Common myeloid progenitor, CD34-positive (primary cell): ENCODE measurements around the gene PATL1. TPM values are rescaled to one million over a fixed set of nuclear protein-coding genes. Genes with fewer than 3 reads are reported as not detected.

Experiments used
- CTCF ChIA-PET: fragments of 350-600 bp; sonication (Branson Sonifier 250); formaldehyde crosslinking; loops from one replicate; lab custom pipeline; 2021; ENCODE audit warnings: antibody characterized with exemption; lab: Charles Lee
- POLR2A ChIA-PET: fragments of 350-600 bp; sonication (Branson Sonifier 250); formaldehyde crosslinking; loops from one replicate; lab custom pipeline; 2021; ENCODE audit warnings: antibody characterized with exemption; lab: Charles Lee
- DNase-seq, 3 donors: peaks; one replicate each; pipeline versions ENCODE4 v3.0.0 to v3.0.0-alpha.2; 2013
- H3K27ac ChIP-seq, 2 experiments: 1 replicate in 1 of 2; 2 replicates in 1 of 2; pipeline ENCODE4 v1.7.0; 2013; ENCODE audit warnings: inconsistent platforms in 2 of 2, low read length in 2 of 2, mild to moderate bottlenecking in 2 of 2, low read depth in 1 of 2, moderate library complexity in 1 of 2; ENCODE audit not compliant: severe bottlenecking in 2 of 2, insufficient read depth in 1 of 2, poor library complexity in 1 of 2
- H3K27me3 ChIP-seq, 5 experiments: replicated peaks in 2 of 5; 1 replicate in 3 of 5; 2 replicates in 2 of 5; pipeline versions ENCODE4 v1.6.1 to v1.7.0; 2013; ENCODE audit warnings: low read length in 4 of 5, mild to moderate bottlenecking in 2 of 5, moderate library complexity in 2 of 5, inconsistent platforms in 1 of 5; ENCODE audit not compliant: insufficient read depth in 5 of 5, control insufficient read depth in 4 of 5
- H3K36me3 ChIP-seq, 4 experiments: 1 replicate in 2 of 4; 2 replicates in 2 of 4; pipeline versions ENCODE4 v1.6.1 to v1.7.0; 2013; ENCODE audit warnings: low read length in 3 of 4, control low read depth in 1 of 4, mild to moderate bottlenecking in 1 of 4; ENCODE audit not compliant: control insufficient read depth in 4 of 4, insufficient read depth in 4 of 4
- H3K4me1 ChIP-seq, 4 experiments: 1 replicate in 3 of 4; 2 replicates in 1 of 4; pipeline versions ENCODE4 v1.6.1 to v1.7.1; 2013; ENCODE audit warnings: low read length in 3 of 4, mild to moderate bottlenecking in 3 of 4, control low read depth in 1 of 4, inconsistent platforms in 1 of 4, moderate library complexity in 1 of 4; ENCODE audit not compliant: control insufficient read depth in 4 of 4, insufficient read depth in 4 of 4; ENCODE audit errors: control extremely low read depth in 1 of 4
- H3K4me3 ChIP-seq, 7 experiments: 1 replicate in 4 of 7; 2 replicates in 3 of 7; pipeline versions ENCODE4 v1.5.1 to v1.7.0; 2013; ENCODE audit warnings: mild to moderate bottlenecking in 7 of 7, low read length in 6 of 7, moderate library complexity in 6 of 7, inconsistent platforms in 2 of 7, low read depth in 2 of 7, control low read depth in 1 of 7; ENCODE audit not compliant: insufficient read depth in 4 of 7, control insufficient read depth in 1 of 7; ENCODE audit errors: extremely low read depth in 1 of 7
- H3K9me3 ChIP-seq, 5 experiments: 1 replicate in 4 of 5; 2 replicates in 1 of 5; pipeline versions ENCODE4 v1.6.1 to v1.7.1; 2013; ENCODE audit warnings: low read length in 4 of 5, mild to moderate bottlenecking in 2 of 5, inconsistent platforms in 1 of 5, low read depth in 1 of 5, moderate library complexity in 1 of 5; ENCODE audit not compliant: control insufficient read depth in 4 of 5, insufficient read depth in 2 of 5; ENCODE audit errors: control extremely low read depth in 1 of 5
- WGBS: methylation state at CpG from one replicate; pipeline ENCODE4 v1.1.5; 2013; ENCODE audit not compliant: insufficient coverage; 5-methylcytosine and 5-hydroxymethylcytosine counted together
- polyA plus RNA-seq: library from polyadenylated mRNA; unstranded; fragments of 120-200 nt; gene quantifications from one replicate; pipeline ENCODE4 v1.2.1, GENCODE V29; 2013

Gene PATL1, protein sequence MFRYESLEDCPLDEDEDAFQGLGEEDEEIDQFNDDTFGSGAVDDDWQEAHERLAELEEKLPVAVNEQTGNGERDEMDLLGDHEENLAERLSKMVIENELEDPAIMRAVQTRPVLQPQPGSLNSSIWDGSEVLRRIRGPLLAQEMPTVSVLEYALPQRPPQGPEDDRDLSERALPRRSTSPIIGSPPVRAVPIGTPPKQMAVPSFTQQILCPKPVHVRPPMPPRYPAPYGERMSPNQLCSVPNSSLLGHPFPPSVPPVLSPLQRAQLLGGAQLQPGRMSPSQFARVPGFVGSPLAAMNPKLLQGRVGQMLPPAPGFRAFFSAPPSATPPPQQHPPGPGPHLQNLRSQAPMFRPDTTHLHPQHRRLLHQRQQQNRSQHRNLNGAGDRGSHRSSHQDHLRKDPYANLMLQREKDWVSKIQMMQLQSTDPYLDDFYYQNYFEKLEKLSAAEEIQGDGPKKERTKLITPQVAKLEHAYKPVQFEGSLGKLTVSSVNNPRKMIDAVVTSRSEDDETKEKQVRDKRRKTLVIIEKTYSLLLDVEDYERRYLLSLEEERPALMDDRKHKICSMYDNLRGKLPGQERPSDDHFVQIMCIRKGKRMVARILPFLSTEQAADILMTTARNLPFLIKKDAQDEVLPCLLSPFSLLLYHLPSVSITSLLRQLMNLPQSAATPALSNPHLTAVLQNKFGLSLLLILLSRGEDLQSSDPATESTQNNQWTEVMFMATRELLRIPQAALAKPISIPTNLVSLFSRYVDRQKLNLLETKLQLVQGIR
- polyA plus RNA-seq, result 28.3 TPM

DNA sequence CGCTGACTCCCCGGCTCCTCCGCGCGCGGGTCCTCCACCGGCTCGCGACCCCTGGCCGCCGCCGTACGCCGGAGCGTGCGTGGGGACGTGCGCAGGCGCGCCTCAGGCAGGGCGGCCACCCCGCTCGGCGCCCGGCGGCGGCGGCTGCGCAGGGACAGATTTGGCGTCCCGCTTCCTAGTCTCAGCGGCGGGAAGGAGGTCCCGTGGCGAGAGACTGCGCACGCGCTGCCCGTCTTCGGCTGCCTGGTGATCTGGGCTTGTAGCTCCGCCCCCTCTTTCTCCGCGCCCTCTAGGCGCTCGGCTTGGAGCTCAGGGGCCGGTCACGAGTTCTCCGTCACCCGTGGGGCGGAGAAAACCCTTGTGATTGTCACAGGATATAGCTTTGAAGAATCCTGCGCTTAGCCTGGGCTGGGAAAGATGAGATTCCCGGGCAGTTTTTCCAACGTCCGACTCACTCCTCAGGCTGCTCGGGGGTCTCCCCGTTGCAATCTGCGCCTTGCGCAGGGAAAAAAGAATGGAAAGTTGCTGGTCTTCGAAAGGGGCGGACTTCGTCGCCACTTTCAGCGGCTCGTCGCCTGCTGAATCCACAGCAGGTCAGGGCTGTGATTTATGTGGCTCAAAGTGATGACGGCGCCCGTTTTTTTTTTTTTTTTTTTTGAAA is at the start of gene PATL1:
Gene PATL1 (minus strand): TSS at position 88 of the 661 bp plus-strand sequence. CDS start 142 bp downstream, outside the sequence.
- ChIA-PET CTCF (interaction anchor here (0.6 to 3.3 kb wide), 6 partner anchors 9 to 735 kb away, joined by 3 to 10 read pairs (median 5); no protein-coding TSS in a partner anchor), POLR2A (interaction anchor here (0.5 to 1.0 kb wide), 6 partner anchors 53 to 1255 kb away, joined by 3 to 7 read pairs (median 4); partner anchors contain the start of gene OSBP)
- Histone ChIP-seq H3K36me3 (peaks cover 0 to 23% (median 15%) of the 10 kb centered on the region in 4 experiments), H3K27ac (peak within 1 kb of the TSS; percentile 82 to 93), H3K4me3 (peak within 1 kb of the TSS; percentile 78 to 90 (median 87)), H3K27me3 (no peaks in the 10 kb centered on the region), H3K9me3 (no peaks in the 10 kb centered on the region), H3K4me1 (peaks cover 14 to 28% (median 24%) of the 10 kb centered on the region in 4 experiments)
- 0% methylated on average over 51 of the region's 68 CpGs for WGBS
- peak; percentile 99 to 100 (median 99) for DNase-seq

DNA sequence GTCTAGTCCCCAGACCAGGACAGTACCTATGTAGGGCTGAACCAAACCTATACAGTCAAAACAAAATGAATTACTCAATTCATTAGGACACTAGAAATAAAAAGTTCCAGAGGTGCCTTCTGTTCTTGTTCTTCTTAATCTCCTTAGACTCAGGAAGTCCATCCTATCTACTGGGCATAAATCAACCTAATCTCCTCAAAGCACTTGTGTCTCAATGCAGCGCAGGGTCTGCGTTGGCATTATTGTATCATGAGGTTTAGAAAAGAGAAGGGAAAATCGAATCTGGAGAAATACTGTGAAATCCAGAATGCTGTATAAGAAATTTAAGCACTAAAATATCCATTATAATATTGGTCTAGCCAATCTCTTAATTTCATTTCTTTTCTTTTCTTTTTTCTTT is 47.2 kb upstream of the PATL1 start:
- Histone ChIP-seq H3K27ac (no peak overlapping the region), H3K4me1 (peaks cover 0 to 5% (median 0%) of the 10 kb centered on the region in 4 experiments), H3K9me3 (no peaks in the 10 kb centered on the region), H3K27me3 (no peaks in the 10 kb centered on the region), H3K36me3 (no peaks in the 10 kb centered on the region), H3K4me3 (no peak overlapping the region)
- no CpG with 5 or more reads among the region's 3 CpGs for WGBS
- CTCF ChIA-PET, result no interaction called here
- POLR2A ChIA-PET, result no interaction called here
- peak in 2 of 3 donors; percentile 24 to 51 for DNase-seq

DNA sequence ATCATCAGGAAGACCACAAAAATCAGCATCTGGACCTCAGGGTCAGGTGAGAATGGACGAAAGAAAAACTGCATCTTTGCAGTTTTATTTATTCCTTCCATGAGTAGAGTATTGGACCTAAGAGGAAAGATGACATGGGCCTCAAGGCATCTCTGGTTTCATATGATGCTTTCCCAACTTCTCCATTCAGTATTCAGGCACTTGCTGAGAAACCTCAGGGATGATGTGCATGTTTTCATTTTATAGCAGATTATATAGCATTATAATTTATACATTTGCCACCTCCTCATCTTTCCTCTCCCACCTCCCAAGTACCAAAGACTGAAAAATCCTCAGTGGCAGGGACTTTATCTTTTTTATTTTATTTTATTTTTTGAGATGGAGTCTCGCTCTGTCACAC is 44.9 kb upstream of the PATL1 start, which contains the start of gene OR10V1:
Gene OR10V1 (minus strand): TSS at position 101 of the 400 bp plus-strand sequence. CDS start 0 bp downstream, at position 101.
- POLR2A ChIA-PET, result no interaction called here
- Histone ChIP-seq H3K27me3 (no peaks in the 10 kb centered on the region), H3K27ac (no peak within 1 kb of the TSS), H3K9me3 (no peaks in the 10 kb centered on the region), H3K4me3 (no peak within 1 kb of the TSS), H3K36me3 (no peaks in the 10 kb centered on the region), H3K4me1 (peaks cover 0 to 5% (median 0%) of the 10 kb centered on the region in 4 experiments)
- CTCF ChIA-PET, result no interaction called here
- DNase-seq, result no peak
- WGBS, result 100% methylated on average over 1 of the region's 2 CpGs

DNA sequence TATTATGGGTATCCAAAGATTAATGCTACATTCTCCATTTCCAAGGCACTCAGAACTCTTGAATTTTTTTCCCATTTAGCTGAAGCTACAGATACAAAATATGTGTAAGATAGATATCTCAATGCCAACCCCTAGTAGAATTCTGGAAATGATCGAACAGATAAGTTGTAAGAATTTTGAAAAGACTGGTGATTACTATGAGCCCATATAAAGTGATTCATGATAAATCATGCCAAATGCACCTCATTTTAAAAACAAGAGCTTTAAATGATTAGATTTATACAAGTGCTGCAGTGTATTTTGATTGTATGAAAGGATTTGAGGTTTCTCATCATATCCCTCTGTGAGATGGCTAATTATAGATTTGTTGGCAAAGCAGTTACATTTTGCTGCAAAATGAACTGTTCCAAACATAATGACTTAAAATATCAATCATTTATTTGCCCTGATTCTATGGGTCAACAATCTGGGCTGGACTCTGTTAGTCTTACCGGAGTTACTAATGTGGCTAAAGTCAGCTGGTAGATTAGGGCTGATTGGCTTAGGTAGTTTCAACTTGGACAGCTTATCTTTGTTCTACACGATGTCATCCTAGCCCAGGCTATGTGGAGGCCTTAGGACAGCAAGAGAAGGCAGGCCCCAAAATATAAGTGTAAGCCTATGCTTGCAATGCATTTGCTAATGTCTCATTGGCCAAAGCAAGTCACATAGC is 41.5 kb upstream of the PATL1 start:
- Histone ChIP-seq H3K4me3 (no peak overlapping the region), H3K27me3 (no peaks in the 10 kb centered on the region), H3K36me3 (no peaks in the 10 kb centered on the region), H3K27ac (no peak overlapping the region), H3K4me1 (peaks cover 0 to 4% (median 0%) of the 10 kb centered on the region in 4 experiments), H3K9me3 (peaks cover 0 to 9% (median 0%) of the 10 kb centered on the region in 5 experiments)
- no peak for DNase-seq
- WGBS, result 100% methylated on average over 1 of the region's 3 CpGs
- POLR2A ChIA-PET, result no interaction called here
- CTCF ChIA-PET, result interaction anchor here (1.1 kb wide), 1 partner anchor 15 kb away, joined by 4 read pairs; no protein-coding TSS in a partner anchor

DNA sequence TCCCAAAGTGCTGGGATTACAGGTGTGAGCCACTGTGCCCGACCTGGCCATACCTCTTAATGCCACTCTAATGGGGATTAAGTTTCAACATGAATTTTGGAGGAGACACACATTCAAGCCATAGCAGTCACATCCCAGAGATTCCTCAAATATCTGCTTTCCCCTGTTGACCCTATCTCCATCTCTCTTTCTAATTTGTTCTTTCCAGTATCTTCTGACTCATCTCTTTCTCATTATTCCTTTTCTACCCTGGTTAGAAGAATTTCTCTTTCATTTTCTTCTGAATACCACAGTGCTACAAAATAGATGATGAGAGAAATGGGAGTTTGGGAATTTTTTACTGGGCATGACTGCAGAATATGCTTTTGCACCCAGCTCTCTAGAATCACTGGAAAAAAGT is 39.7 kb upstream of the PATL1 start:
- H3K27me3 ChIP-seq, result no peaks in the 10 kb centered on the region
- no peaks in the 10 kb centered on the region for H3K36me3 ChIP-seq
- CTCF ChIA-PET, result no interaction called here
- peaks cover 0 to 9% (median 0%) of the 10 kb centered on the region in 5 experiments for H3K9me3 ChIP-seq
- DNase-seq, result no peak
- H3K4me1 ChIP-seq, result peaks cover 0 to 4% (median 0%) of the 10 kb centered on the region in 4 experiments
- no peak overlapping the region for H3K27ac ChIP-seq
- 100% methylated on average over 1 of the region's 1 CpG for WGBS
- H3K4me3 ChIP-seq, result no peak overlapping the region
- POLR2A ChIA-PET, result no interaction called here

DNA sequence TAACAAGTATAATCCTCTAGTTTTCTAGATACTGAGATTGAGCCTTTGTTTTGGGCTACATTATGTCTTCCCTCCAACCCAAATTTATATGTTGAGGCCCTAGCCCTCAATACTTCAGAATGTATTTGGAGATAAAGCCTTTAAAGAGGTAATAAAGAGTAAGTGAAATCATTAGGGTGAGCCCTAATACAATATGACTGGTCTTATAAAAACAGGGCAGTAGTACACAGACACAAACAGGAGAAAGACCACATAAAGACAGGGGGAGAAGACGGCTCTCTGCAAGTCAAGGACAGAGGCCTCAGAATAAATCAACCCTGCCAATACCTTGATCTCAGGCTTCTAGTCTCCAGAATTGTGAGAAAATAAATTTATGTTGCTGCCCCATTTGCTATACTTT is 38.5 kb upstream of the PATL1 start:
- no CpG with 5 or more reads among the region's 1 CpG for WGBS
- Histone ChIP-seq H3K4me3 (no peak overlapping the region), H3K27ac (no peak overlapping the region), H3K27me3 (no peaks in the 10 kb centered on the region), H3K9me3 (peaks cover 0 to 9% (median 0%) of the 10 kb centered on the region in 5 experiments), H3K4me1 (peaks cover 0 to 4% (median 0%) of the 10 kb centered on the region in 4 experiments), H3K36me3 (no peaks in the 10 kb centered on the region)
- CTCF ChIA-PET, result no interaction called here
- DNase-seq, result no peak
- POLR2A ChIA-PET, result no interaction called here
